ENCODE results near the gene ARL10. TPM values are rescaled to one million over a fixed set of nuclear protein-coding genes. Genes with fewer than 3 reads are reported as not detected.

The ARL10 gene
- total RNA-seq, 1 experiment from 2014 or later, result 9.6 TPM

DNA sequence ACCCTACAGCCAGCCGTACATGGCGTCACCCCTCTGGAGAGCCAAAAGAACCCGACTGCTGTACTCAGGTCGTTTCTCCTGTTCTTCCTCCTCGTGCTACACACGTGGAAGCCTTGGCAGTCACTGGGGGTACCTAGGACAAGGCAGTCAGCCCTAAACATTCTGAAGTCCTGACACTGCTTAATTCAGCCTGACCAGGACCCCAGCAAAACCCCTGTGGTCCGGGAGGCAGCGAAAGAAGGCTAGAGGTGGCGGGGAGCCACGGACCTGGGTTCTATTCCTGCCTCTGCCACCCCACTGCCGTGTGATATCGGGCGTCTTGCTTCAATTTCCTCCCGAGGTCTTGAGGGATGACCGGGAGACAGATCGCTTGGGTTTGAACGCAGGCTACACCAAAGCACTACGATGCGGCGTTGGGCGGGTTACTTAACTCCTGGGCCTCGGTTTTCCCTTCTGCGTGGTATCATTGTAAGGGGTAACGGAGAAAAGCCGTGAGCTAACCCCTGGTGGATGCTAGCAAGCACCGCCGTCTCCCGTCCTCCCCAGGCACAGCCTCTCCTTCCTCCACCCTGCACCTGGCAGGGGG, 429 bp upstream of the ARL10 start:
- no peak overlapping the region for H2AK5ac ChIP-seq (ENCODE audit: insufficient read length, low read length)
- H3K23ac ChIP-seq (ENCODE audit: insufficient read length, low read depth, low read length), result no peak overlapping the region
- H3K4me2 ChIP-seq (ENCODE audit: insufficient read depth, insufficient read length, low read length), result peak overlapping the region; percentile 79
- TF ChIP-seq, protein P1, sequence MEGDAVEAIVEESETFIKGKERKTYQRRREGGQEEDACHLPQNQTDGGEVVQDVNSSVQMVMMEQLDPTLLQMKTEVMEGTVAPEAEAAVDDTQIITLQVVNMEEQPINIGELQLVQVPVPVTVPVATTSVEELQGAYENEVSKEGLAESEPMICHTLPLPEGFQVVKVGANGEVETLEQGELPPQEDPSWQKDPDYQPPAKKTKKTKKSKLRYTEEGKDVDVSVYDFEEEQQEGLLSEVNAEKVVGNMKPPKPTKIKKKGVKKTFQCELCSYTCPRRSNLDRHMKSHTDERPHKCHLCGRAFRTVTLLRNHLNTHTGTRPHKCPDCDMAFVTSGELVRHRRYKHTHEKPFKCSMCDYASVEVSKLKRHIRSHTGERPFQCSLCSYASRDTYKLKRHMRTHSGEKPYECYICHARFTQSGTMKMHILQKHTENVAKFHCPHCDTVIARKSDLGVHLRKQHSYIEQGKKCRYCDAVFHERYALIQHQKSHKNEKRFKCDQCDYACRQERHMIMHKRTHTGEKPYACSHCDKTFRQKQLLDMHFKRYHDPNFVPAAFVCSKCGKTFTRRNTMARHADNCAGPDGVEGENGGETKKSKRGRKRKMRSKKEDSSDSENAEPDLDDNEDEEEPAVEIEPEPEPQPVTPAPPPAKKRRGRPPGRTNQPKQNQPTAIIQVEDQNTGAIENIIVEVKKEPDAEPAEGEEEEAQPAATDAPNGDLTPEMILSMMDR (conservative IDR thresholded peaks at IDR 0.05), result 0 out of 3 replicates have a peak, but pooled peaks have one; percentile 10
- H2BK120ac ChIP-seq (ENCODE audit: low read depth, low read length, poor library complexity, severe bottlenecking), result no peak overlapping the region
- H2BK20ac ChIP-seq (ENCODE audit: low read depth, low read length, poor library complexity, severe bottlenecking), result no peak overlapping the region
- H3K27me3 Mint-ChIP-seq (ENCODE audit: low read depth), result peaks cover 55% of the 10 kb centered on the region
- no peaks in the 10 kb centered on the region for H3K79me1 ChIP-seq (ENCODE audit: insufficient read depth, low read depth, low read length, poor library complexity, severe bottlenecking)
- H3K18ac ChIP-seq (ENCODE audit: insufficient read length, low read depth, low read length), result no peak overlapping the region
- H2BK15ac ChIP-seq (ENCODE audit: low read depth, low read length), result no peak overlapping the region
- no peak overlapping the region for H4K8ac ChIP-seq (replicated peaks; ENCODE audit: insufficient read length, low read depth, low read length)
- H4K20me1 ChIP-seq (ENCODE audit: control insufficient read depth, insufficient read depth, insufficient read length), result no peaks in the 10 kb centered on the region
- no peak overlapping the region for H3K27ac ChIP-seq (ENCODE audit: insufficient read length, low read depth, low read length)
- H3K27ac Mint-ChIP-seq, result no peak overlapping the region
- H3K9me3 ChIP-seq (ENCODE audit: control insufficient read depth, low read depth, low read length), result no peaks in the 10 kb centered on the region
- no peaks in the 10 kb centered on the region for H3K9me3 Mint-ChIP-seq
- peaks cover 11% of the 10 kb centered on the region; the same call in 1 of the 2 replicates for H3K27me3 ChIP-seq (ENCODE audit: insufficient read depth, low read length)
- no peak overlapping the region for H3K56ac ChIP-seq (ENCODE audit: insufficient read length, low read depth, low read length)
- no peak overlapping the region for H3K14ac ChIP-seq (ENCODE audit: insufficient read depth, low read length)
- H2AFZ ChIP-seq (ENCODE audit: low read length), result no peak overlapping the region
- H2BK5ac ChIP-seq (ENCODE audit: insufficient read length, low read length), result no peak overlapping the region
- H3K9ac ChIP-seq (ENCODE audit: extremely low read depth, insufficient read length, low read length), result no peak overlapping the region
- peaks cover 11 to 13% of the 10 kb centered on the region in 2 experiments for H3K4me1 Mint-ChIP-seq
- peaks cover 23% of the 10 kb centered on the region for H3K23me2 ChIP-seq (ENCODE audit: insufficient read length, low read depth, low read length, poor library complexity, severe bottlenecking)
- no peak overlapping the region for H3K4ac ChIP-seq (ENCODE audit: low read depth, low read length)
- peaks cover 2% of the 10 kb centered on the region; the same call in 1 of the 2 replicates for H3K79me2 ChIP-seq (ENCODE audit: insufficient read depth, low read length)
- no peak overlapping the region for H3T11ph ChIP-seq (ENCODE audit: low read length)
- no peak overlapping the region for H4K5ac ChIP-seq (ENCODE audit: insufficient read length, low read depth, low read length)
- peak; percentile 33 for DNase-seq
- no peaks in the 10 kb centered on the region for H3K4me1 ChIP-seq (ENCODE audit: insufficient read depth, low read length)
- H2BK12ac ChIP-seq (ENCODE audit: insufficient read length, low read depth, low read length), result no peak overlapping the region
- no CpG with 5 or more reads among the region's 28 CpGs for WGBS (ENCODE audit: extremely low coverage, insufficient read length, low lambda C conversion rate)
- H3K4me3 Mint-ChIP-seq, result peak overlapping the region; percentile 62 to 75
- peaks cover 10 to 20% (median 13%) of the 10 kb centered on the region in 3 experiments for H3K36me3 Mint-ChIP-seq (ENCODE audit: insufficient read depth in 1 of 3, low read depth in 3 of 3)
- no peak overlapping the region for H4K91ac ChIP-seq (ENCODE audit: insufficient read length, low read depth, low read length)

All from H9 (cell line).